ENCODE measurements around the gene COX6B1.

COX6B1 gene

GRCh38 chr19:35629332-35629633 is 18.8 kb upstream of the COX6B1 start:
- DNase-seq (ENCODE audit: extremely low spot score): no peak
- TF ChIP-seq CTCF (IDR thresholded peaks at IDR 0.05; ENCODE audit: control extremely low read depth, extremely low read depth, low read depth, missing control alignments): no peak
- CTCF ChIA-PET: interaction anchor here (1.0 kb wide), 2 partner anchors 16 to 19 kb away, joined by 3 read pairs; no protein-coding TSS in a partner anchor
- POLR2A ChIA-PET: no interaction called here

- no peak for TF ChIP-seq CTCF (IDR thresholded peaks at IDR 0.05; ENCODE audit: control extremely low read depth, extremely low read depth, low read depth, missing control alignments)
- ChIA-PET POLR2A (no interaction called here), CTCF (interaction anchor here (1.1 to 1.6 kb wide), 2 partner anchors 12 to 85 kb away, joined by 3 to 4 read pairs; no protein-coding TSS in a partner anchor)
- DNase-seq (ENCODE audit: extremely low spot score): no peak
Measured at GRCh38 chr19:35633727-35634440, 14.2 kb upstream of the COX6B1 start.

DNA sequence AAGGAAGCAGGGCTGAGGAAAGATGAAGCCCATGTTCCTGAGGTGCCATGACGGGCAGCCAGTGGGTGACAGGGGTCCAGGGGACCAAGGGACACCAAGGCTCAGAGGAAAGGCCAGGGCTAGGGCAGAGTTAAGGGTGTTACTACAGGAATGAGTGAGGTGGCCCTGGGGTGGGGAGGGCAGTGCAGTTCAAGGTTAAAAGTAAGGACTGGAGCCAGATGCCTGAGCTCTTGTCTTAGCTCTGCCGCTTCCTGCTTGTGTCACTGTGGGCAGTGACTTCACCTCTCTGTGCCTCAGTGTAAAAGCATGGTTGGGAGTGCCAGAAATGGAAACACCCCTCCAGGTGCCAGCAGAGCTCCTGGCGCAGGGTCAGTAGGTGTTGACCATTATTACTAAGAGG is 11.5 kb upstream of the COX6B1 start:
- ChIA-PET POLR2A (no interaction called here), CTCF (interaction anchor here (1.2 to 1.4 kb wide), 2 partner anchors 44 to 126 kb away, joined by 3 read pairs; no protein-coding TSS in a partner anchor)
- no peak for DNase-seq (ENCODE audit: extremely low spot score)
- TF ChIP-seq CTCF (IDR thresholded peaks at IDR 0.05; ENCODE audit: control extremely low read depth, extremely low read depth, low read depth, missing control alignments): no peak

DNA sequence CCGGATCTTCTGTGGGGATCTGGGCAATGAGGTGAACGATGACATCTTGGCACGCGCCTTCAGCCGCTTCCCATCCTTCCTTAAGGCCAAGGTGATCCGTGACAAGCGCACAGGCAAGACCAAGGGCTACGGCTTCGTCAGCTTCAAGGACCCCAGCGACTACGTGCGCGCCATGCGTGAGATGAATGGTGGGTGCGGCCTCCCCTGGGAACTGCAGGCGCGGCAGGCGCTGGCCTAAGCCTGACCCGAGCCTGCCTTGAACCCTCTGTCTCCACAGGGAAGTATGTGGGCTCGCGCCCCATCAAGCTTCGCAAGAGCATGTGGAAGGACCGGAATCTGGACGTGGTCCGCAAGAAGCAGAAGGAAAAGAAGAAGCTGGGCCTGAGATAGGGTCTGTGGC is 11.0 kb upstream of the COX6B1 start:
- ChIA-PET CTCF (interaction anchor here (1.2 to 1.4 kb wide), 3 partner anchors 45 to 126 kb away, joined by 3 read pairs; no protein-coding TSS in a partner anchor), POLR2A (interaction anchor here (1.4 kb wide), 1 partner anchor 11 kb away, joined by 4 read pairs; the partner anchor contains the start of gene COX6B1)
- TF ChIP-seq CTCF (IDR thresholded peaks at IDR 0.05; ENCODE audit: control extremely low read depth, extremely low read depth, low read depth, missing control alignments): no peak
- DNase-seq (ENCODE audit: extremely low spot score): no peak

- no peak for DNase-seq (ENCODE audit: extremely low spot score)
- ChIA-PET POLR2A (no interaction called here), CTCF (no interaction called here)
- TF ChIP-seq CTCF (IDR thresholded peaks at IDR 0.05; ENCODE audit: control extremely low read depth, extremely low read depth, low read depth, missing control alignments): no peak
Measured at GRCh38 chr19:35639321-35639639, 8.8 kb upstream of the COX6B1 start.

GRCh38 chr19:35639863-35640262 is 8.3 kb upstream of the COX6B1 start:
- no peak for DNase-seq (ENCODE audit: extremely low spot score)
- ChIA-PET POLR2A (no interaction called here), CTCF (no interaction called here)
- no peak for TF ChIP-seq CTCF (IDR thresholded peaks at IDR 0.05; ENCODE audit: control extremely low read depth, extremely low read depth, low read depth, missing control alignments)
